IMR-90 (cell line): ENCODE measurements around the gene IL23R. TPM values are rescaled to one million over a fixed set of nuclear protein-coding genes. Genes with fewer than 3 reads are reported as not detected.

Experiments used
- ATAC-seq: fragments of 200-7000 bp; cut with Tn5 transposase; 2 replicates; pipeline ENCODE4 v1.9.1; 2020; ENCODE audit warnings: low read depth, mild to moderate bottlenecking, moderate library complexity
- BruUV-seq: library from RNA; stranded (reverse); fragments of 400-500 nt; replicated peaks from 2 replicates; lab custom pipeline; 2021; lab: Mats Ljungman, UMichigan
- CTCF ChIA-PET: fragments of 300-600 bp; formaldehyde crosslinking; extraction: SDS; loops from one replicate; lab custom pipeline; 2021; ENCODE audit warnings: antibody characterized with exemption; lab: Yijun Ruan, JAX
- POLR2A ChIA-PET: fragments of 300-600 bp; sonication (Branson Sonifier 250); formaldehyde crosslinking; loops from one replicate; lab custom pipeline; 2022; ENCODE audit warnings: antibody characterized with exemption; ENCODE audit not compliant: unreplicated experiment; lab: Charles Lee
- DNase-seq: peaks from one replicate; pipeline ENCODE4 v3.0.0; 2013
- H2AFZ ChIP-seq: replicated peaks from 2 replicates; pipeline ENCODE3; 2013; ENCODE audit warnings: low read length, mild to moderate bottlenecking; ENCODE audit not compliant: poor library complexity
- H2AK5ac ChIP-seq: 2 replicates; pipeline ENCODE4 v1.6.1; 2013; ENCODE audit warnings: low read depth, low read length, inconsistent platforms
- H2AK9ac ChIP-seq: replicated peaks from 2 replicates; pipeline ENCODE3; 2013; ENCODE audit warnings: mild to moderate bottlenecking, low read depth, low read length, moderate library complexity; ENCODE audit not compliant: poor library complexity
- H2BK120ac ChIP-seq: 2 replicates; pipeline ENCODE4 v1.6.1; 2013; ENCODE audit warnings: low read depth, low read length, inconsistent platforms
- H2BK15ac ChIP-seq: 3 replicates; pipeline ENCODE4 v1.6.1; 2013; ENCODE audit warnings: low read depth, low read length, inconsistent platforms
- H2BK20ac ChIP-seq: 2 replicates; pipeline ENCODE4 v1.6.1; 2013; ENCODE audit warnings: low read depth, mild to moderate bottlenecking, inconsistent platforms, low read length, moderate library complexity
- H2BK5ac ChIP-seq: 2 replicates; pipeline ENCODE4 v1.6.1; 2013; ENCODE audit warnings: mild to moderate bottlenecking, low read depth, low read length, inconsistent platforms; ENCODE audit not compliant: poor library complexity, severe bottlenecking
- H3K14ac ChIP-seq: replicated peaks from 2 replicates; pipeline ENCODE4 v1.6.1; 2013; ENCODE audit warnings: low read depth, low read length, inconsistent platforms
- H3K18ac ChIP-seq: 2 replicates; pipeline ENCODE4 v1.6.1; 2013; ENCODE audit warnings: low read depth, low read length, control low read depth
- H3K23ac ChIP-seq: 2 replicates; pipeline ENCODE4 v1.6.1; 2013; ENCODE audit warnings: low read depth, low read length, inconsistent platforms
- H3K27ac ChIP-seq: 2 replicates; pipeline ENCODE4 v1.5.1; 2013; ENCODE audit warnings: mild to moderate bottlenecking, control low read depth, low read length; ENCODE audit not compliant: insufficient read depth
- H3K27me3 ChIP-seq: 2 replicates; pipeline ENCODE4 v1.6.1; 2013; ENCODE audit warnings: low read length; ENCODE audit not compliant: control insufficient read depth, insufficient read depth
- H3K36me3 ChIP-seq: 2 replicates; pipeline ENCODE4 v1.6.1; 2013; ENCODE audit warnings: low read length, mixed read lengths; ENCODE audit not compliant: control insufficient read depth, insufficient read depth
- H3K4ac ChIP-seq: 2 replicates; pipeline ENCODE4 v1.6.1; 2013; ENCODE audit warnings: low read depth, low read length, inconsistent platforms
- H3K4me1 ChIP-seq: 2 replicates; pipeline ENCODE4 v1.6.1; 2013; ENCODE audit warnings: low read length, mixed read lengths; ENCODE audit not compliant: control insufficient read depth, insufficient read depth
- H3K4me2 ChIP-seq: 2 replicates; pipeline ENCODE4 v1.6.1; 2013; ENCODE audit warnings: low read depth, mild to moderate bottlenecking, control low read depth, low read length, moderate library complexity
- H3K4me3 ChIP-seq: 2 replicates; pipeline ENCODE4 v1.5.1; 2013; ENCODE audit warnings: low read depth, mild to moderate bottlenecking, control low read depth, low read length, moderate library complexity; ENCODE audit not compliant: insufficient read depth
- H3K56ac ChIP-seq: 2 replicates; pipeline ENCODE4 v1.6.1; 2013; ENCODE audit warnings: low read length, inconsistent platforms; ENCODE audit not compliant: insufficient read depth; ENCODE audit errors: extremely low read depth
- H3K79me1 ChIP-seq, 2 experiments: 2 replicates each; pipeline ENCODE4 v1.6.1; 2013; ENCODE audit warnings: low read length in 2 of 2, inconsistent platforms in 1 of 2, low read depth in 1 of 2
- H3K9ac ChIP-seq: 2 replicates; pipeline ENCODE4 v1.6.1; 2013; ENCODE audit warnings: low read depth, low read length, control low read depth
- H3K9me1 ChIP-seq: 2 replicates; pipeline ENCODE4 v1.6.1; 2013; ENCODE audit warnings: low read length, inconsistent platforms; ENCODE audit not compliant: insufficient read depth
- H3K9me3 ChIP-seq: 2 replicates; pipeline ENCODE4 v1.6.1; 2013; ENCODE audit warnings: low read length; ENCODE audit not compliant: control insufficient read depth, insufficient read depth
- H4K20me1 ChIP-seq: 2 replicates; pipeline ENCODE4 v1.6.1; 2013; ENCODE audit warnings: low read length, inconsistent platforms; ENCODE audit not compliant: insufficient read depth
- H4K5ac ChIP-seq: 2 replicates; pipeline ENCODE4 v1.6.1; 2013; ENCODE audit warnings: mild to moderate bottlenecking, low read depth, low read length, control low read depth
- H4K8ac ChIP-seq, 2 experiments: 2 replicates each; pipeline ENCODE4 v1.6.1; 2013; ENCODE audit warnings: low read depth in 2 of 2, low read length in 2 of 2, control low read depth in 1 of 2, inconsistent platforms in 1 of 2
- H4K91ac ChIP-seq: 2 replicates; pipeline ENCODE4 v1.6.1; 2013; ENCODE audit warnings: low read depth, low read length, inconsistent platforms; ENCODE audit not compliant: insufficient read depth
- CEBPB ChIP-seq: IDR thresholded peaks from 2 replicates; pipeline ENCODE4 v1.6.1; 2012; ENCODE audit warnings: low read depth, low read length, improper control_type of control experiment
- MAZ ChIP-seq: IDR thresholded peaks from 2 replicates; pipeline ENCODE4 v1.6.1; 2012; ENCODE audit warnings: low read depth, mild to moderate bottlenecking, low read length, improper control_type of control experiment, moderate library complexity, borderline replicate concordance
- WGBS, 2 experiments: methylation state at CpG; one replicate each; pipeline versions ENCODE4 v1.1.5 to v1.1.7; 2013; ENCODE audit warnings: missing lambda C conversion rate in 2 of 2; ENCODE audit not compliant: insufficient read length in 1 of 2; ENCODE audit errors: extremely low coverage in 2 of 2; 5-methylcytosine and 5-hydroxymethylcytosine counted together
- dilution Hi-C: fragments of 300-500 bp; cut with HindIII; formaldehyde crosslinking; loops from one replicate; pipeline ENCODE4 v1.14.3; 2018; ENCODE audit warnings: low sequenced_read_pairs; ENCODE audit not compliant: unreplicated experiment
- in situ Hi-C: fragments of 300-500 bp; cut with MboI; formaldehyde crosslinking; loops from 3 replicates; pipeline ENCODE4 v1.14.3; 2019; ENCODE audit warnings: low sequenced_read_pairs, inconsistent platforms, mixed read lengths
- intact Hi-C: fragments of 100-400 bp; cut with micrococcal nuclease; formaldehyde crosslinking; loops from 2 replicates; pipeline ENCODE4 v1.10.0; 2022
- polyA plus RNA-seq, 3 experiments: library from polyadenylated mRNA; depleted of rRNA; stranded (reverse); fragments of >200 nt; gene quantifications; 2 replicates each; pipeline ENCODE4 v1.2.3, GENCODE V29; 2012; ENCODE audit warnings: low replicate concordance in 1 of 3
- total RNA-seq: library from RNA; depleted of rRNA; stranded (reverse); fragments of >200 nt; gene quantifications from 2 replicates; pipeline ENCODE4 v1.2.3, GENCODE V29; 2012

The IL23R gene
- total and polyA plus RNA-seq, 2 of the 4 experiments (the other 2 are of a cell fraction) = not detected

DNA sequence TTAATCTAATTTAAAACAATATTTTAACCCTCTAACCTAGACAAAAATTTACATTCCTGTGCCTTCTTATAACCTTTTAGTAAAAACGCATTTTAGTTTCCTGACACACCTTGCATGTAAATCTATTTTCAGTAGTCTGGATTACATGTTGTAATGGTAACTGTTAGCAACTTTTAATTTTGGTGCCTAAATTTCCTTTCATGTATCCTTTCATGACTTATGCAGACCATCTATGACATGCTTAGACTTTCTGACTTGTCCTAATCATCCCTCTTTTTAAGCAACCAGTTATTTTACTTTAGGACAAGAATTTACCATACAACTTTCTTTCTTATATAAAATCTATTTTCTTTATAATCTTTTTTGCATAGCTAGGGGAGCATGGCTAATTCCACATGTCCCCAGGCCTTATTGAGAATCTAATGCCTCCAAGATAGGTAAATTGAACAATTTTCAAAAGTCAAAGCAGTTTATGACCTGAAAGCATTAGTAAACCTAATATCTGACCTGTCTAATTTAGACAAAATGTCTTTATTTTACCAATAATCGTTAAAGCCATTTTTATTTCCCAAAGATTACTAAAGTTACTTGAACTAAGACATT is 83.9 kb downstream of the IL23R start:
- no peak overlapping the region for H3K4ac ChIP-seq
- no peak overlapping the region for H2AFZ ChIP-seq
- no peak overlapping the region for H3K27ac ChIP-seq
- H3K36me3 ChIP-seq = no peaks in the 10 kb centered on the region
- no peak overlapping the region for H2BK20ac ChIP-seq
- no peaks in the 10 kb centered on the region for H3K9me1 ChIP-seq
- H4K8ac ChIP-seq = no peak overlapping the region
- no peak overlapping the region for H4K91ac ChIP-seq
- no peak overlapping the region for H2BK120ac ChIP-seq
- H3K14ac ChIP-seq = no peak overlapping the region
- TF ChIP-seq MAZ = no peak
- TF ChIP-seq CEBPB = no peak
- no peak overlapping the region for H4K5ac ChIP-seq
- ATAC-seq (no peak), DNase-seq (no peak)
- WGBS, 2 experiments = no CpG with 5 or more reads among the region's 2 CpGs
- dilution Hi-C loops (no loop called here), intact Hi-C loops (no loop called here), in situ Hi-C loops (no loop called here)
- POLR2A ChIA-PET = no interaction called here
- no peak overlapping the region for H2AK9ac ChIP-seq
- no peaks in the 10 kb centered on the region for H4K20me1 ChIP-seq
- H3K4me3 ChIP-seq = no peak overlapping the region
- no peaks in the 10 kb centered on the region for H3K27me3 ChIP-seq
- no peaks in the 10 kb centered on the region for H3K79me1 ChIP-seq
- CTCF ChIA-PET = no interaction called here
- no peak overlapping the region for H3K18ac ChIP-seq
- H3K4me1 ChIP-seq = no peaks in the 10 kb centered on the region
- H2BK5ac ChIP-seq = no peak overlapping the region
- no peak overlapping the region for H2AK5ac ChIP-seq
- H3K4me2 ChIP-seq = no peak overlapping the region
- no peak overlapping the region for H2BK15ac ChIP-seq
- H3K9ac ChIP-seq = no peak overlapping the region
- H3K23ac ChIP-seq = no peak overlapping the region
- H3K56ac ChIP-seq = no peak overlapping the region
- H3K9me3 ChIP-seq = peaks cover 5% of the 10 kb centered on the region
- BruUV-seq = no TSS peak
